ENCODE results near the gene PDS5A.
"Not testable (repeated sequence)": the region's sequence is repeated elsewhere in the genome, so short reads cannot be mapped to it uniquely, and the experiment has no call there.

The PDS5A gene

GRCh38 chr4:39792976-39793375, 184.7 kb downstream of the PDS5A start:
- H3K27me3 ChIP-seq (ENCODE audit: control insufficient read depth in 3 of 3, insufficient read depth in 3 of 3, low read depth in 1 of 3, low read length in 3 of 3); H3K9me3 ChIP-seq (replicated peaks in 1 of 2; ENCODE audit: control insufficient read depth in 2 of 2, insufficient read depth in 1 of 2, low read depth in 1 of 2, low read length in 2 of 2); H3K14ac ChIP-seq (ENCODE audit: low read length); H3K9ac ChIP-seq (ENCODE audit: low read depth, low read length, poor library complexity); H2AFZ ChIP-seq (ENCODE audit: low read length); H3K4me3 ChIP-seq (ENCODE audit: low read length in 2 of 2); H2BK5ac ChIP-seq (ENCODE audit: low read length); H2BK15ac ChIP-seq (ENCODE audit: low read length); H3K18ac ChIP-seq (ENCODE audit: low read length); H3K4ac ChIP-seq (ENCODE audit: low read length); H3K36me3 ChIP-seq (replicated peaks in 1 of 2; ENCODE audit: control insufficient read depth in 2 of 2, insufficient read depth in 2 of 2, low read length in 2 of 2); H3K4me2 ChIP-seq (ENCODE audit: insufficient read depth, low read length, poor library complexity, severe bottlenecking); H2AK5ac ChIP-seq (ENCODE audit: low read depth, low read length); H3K79me1 ChIP-seq (ENCODE audit: low read depth, low read length); H2BK12ac ChIP-seq (ENCODE audit: low read length); H4K8ac ChIP-seq (ENCODE audit: low read depth, low read length); H3K27ac ChIP-seq (replicated peaks; ENCODE audit: low read length); DNase-seq (ENCODE audit: low spot score); H3K4me1 ChIP-seq (ENCODE audit: control insufficient read depth in 2 of 2, insufficient read depth in 1 of 2, low read depth in 1 of 2, low read length in 2 of 2); H2BK120ac ChIP-seq (ENCODE audit: low read depth, low read length); H3K23ac ChIP-seq (ENCODE audit: low read depth, low read length, poor library complexity); H4K91ac ChIP-seq (ENCODE audit: low read depth, low read length, poor library complexity): not testable (repeated sequence)
- WGBS, 2 donors (ENCODE audit: extremely low coverage in 2 of 2, insufficient read length in 2 of 2, insufficient replicate concordance in 1 of 2): no CpG with 5 or more reads among the region's 13 CpGs

GRCh38 chr4:39792529-39792928, 185.2 kb downstream of the PDS5A start:
- Histone ChIP-seq H2BK120ac (ENCODE audit: low read depth, low read length) (no peak overlapping the region), H3K27ac (replicated peaks; ENCODE audit: low read length) (no peak overlapping the region), H3K4me2 (ENCODE audit: insufficient read depth, low read length, poor library complexity, severe bottlenecking) (no peak overlapping the region), H2AK5ac (ENCODE audit: low read depth, low read length) (no peak overlapping the region), H3K18ac (ENCODE audit: low read length) (no peak overlapping the region), H2BK15ac (ENCODE audit: low read length) (no peak overlapping the region), H3K36me3 (replicated peaks in 1 of 2; ENCODE audit: control insufficient read depth in 2 of 2, insufficient read depth in 2 of 2, low read length in 2 of 2) (no peaks in the 10 kb centered on the region), H3K79me1 (ENCODE audit: low read depth, low read length) (no peaks in the 10 kb centered on the region), H4K91ac (ENCODE audit: low read depth, low read length, poor library complexity) (no peak overlapping the region), H2AFZ (ENCODE audit: low read length) (no peak overlapping the region), H3K23ac (ENCODE audit: low read depth, low read length, poor library complexity) (no peak overlapping the region), H3K14ac (ENCODE audit: low read length) (no peak overlapping the region), H3K27me3 (ENCODE audit: control insufficient read depth in 3 of 3, insufficient read depth in 3 of 3, low read depth in 1 of 3, low read length in 3 of 3) (no peaks in the 10 kb centered on the region), H3K4ac (ENCODE audit: low read length) (no peak overlapping the region), H3K9ac (ENCODE audit: low read depth, low read length, poor library complexity) (no peak overlapping the region), H3K9me3 (replicated peaks in 1 of 2; ENCODE audit: control insufficient read depth in 2 of 2, insufficient read depth in 1 of 2, low read depth in 1 of 2, low read length in 2 of 2) (no peaks in the 10 kb centered on the region), H3K4me3 (ENCODE audit: low read length in 2 of 2) (no peak overlapping the region), H4K8ac (ENCODE audit: low read depth, low read length) (no peak overlapping the region), H2BK5ac (ENCODE audit: low read length) (no peak overlapping the region), H2BK12ac (ENCODE audit: low read length) (no peak overlapping the region), H3K4me1 (ENCODE audit: control insufficient read depth in 2 of 2, insufficient read depth in 1 of 2, low read depth in 1 of 2, low read length in 2 of 2) (no peaks in the 10 kb centered on the region)
- no CpG with 5 or more reads among the region's 3 CpGs for WGBS, 2 donors (ENCODE audit: extremely low coverage in 2 of 2, insufficient read length in 2 of 2, insufficient replicate concordance in 1 of 2)
- no peak for DNase-seq (ENCODE audit: low spot score)

GRCh38 chr4:39792128-39792527, 185.6 kb downstream of the PDS5A start:
- no peaks in the 10 kb centered on the region for H3K79me1 ChIP-seq (ENCODE audit: low read depth, low read length)
- H4K8ac ChIP-seq (ENCODE audit: low read depth, low read length): no peak overlapping the region
- no peak overlapping the region for H2AFZ ChIP-seq (ENCODE audit: low read length)
- H2BK15ac ChIP-seq (ENCODE audit: low read length): no peak overlapping the region
- H3K27ac ChIP-seq (replicated peaks; ENCODE audit: low read length): no peak overlapping the region
- H3K18ac ChIP-seq (ENCODE audit: low read length): no peak overlapping the region
- H3K23ac ChIP-seq (ENCODE audit: low read depth, low read length, poor library complexity): no peak overlapping the region
- H2BK12ac ChIP-seq (ENCODE audit: low read length): no peak overlapping the region
- H3K27me3 ChIP-seq (ENCODE audit: control insufficient read depth in 3 of 3, insufficient read depth in 3 of 3, low read depth in 1 of 3, low read length in 3 of 3): no peaks in the 10 kb centered on the region
- H3K4me1 ChIP-seq (ENCODE audit: control insufficient read depth in 2 of 2, insufficient read depth in 1 of 2, low read depth in 1 of 2, low read length in 2 of 2): no peaks in the 10 kb centered on the region
- no peak overlapping the region for H3K9ac ChIP-seq (ENCODE audit: low read depth, low read length, poor library complexity)
- H2BK5ac ChIP-seq (ENCODE audit: low read length): no peak overlapping the region
- no peak overlapping the region for H2AK5ac ChIP-seq (ENCODE audit: low read depth, low read length)
- no peak overlapping the region for H4K91ac ChIP-seq (ENCODE audit: low read depth, low read length, poor library complexity)
- H3K4me3 ChIP-seq (ENCODE audit: low read length in 2 of 2): no peak overlapping the region
- no peaks in the 10 kb centered on the region for H3K36me3 ChIP-seq (replicated peaks in 1 of 2; ENCODE audit: control insufficient read depth in 2 of 2, insufficient read depth in 2 of 2, low read length in 2 of 2)
- H2BK120ac ChIP-seq (ENCODE audit: low read depth, low read length): no peak overlapping the region
- no CpG with 5 or more reads among the region's 5 CpGs for WGBS, 2 donors (ENCODE audit: extremely low coverage in 2 of 2, insufficient read length in 2 of 2, insufficient replicate concordance in 1 of 2)
- H3K14ac ChIP-seq (ENCODE audit: low read length): no peak overlapping the region
- no peaks in the 10 kb centered on the region for H3K9me3 ChIP-seq (replicated peaks in 1 of 2; ENCODE audit: control insufficient read depth in 2 of 2, insufficient read depth in 1 of 2, low read depth in 1 of 2, low read length in 2 of 2)
- H3K4ac ChIP-seq (ENCODE audit: low read length): no peak overlapping the region
- H3K4me2 ChIP-seq (ENCODE audit: insufficient read depth, low read length, poor library complexity, severe bottlenecking): no peak overlapping the region
- no peak for DNase-seq (ENCODE audit: low spot score)

GRCh38 chr4:39786838-39787237, 190.9 kb downstream of the PDS5A start:
- Histone ChIP-seq H3K9ac (ENCODE audit: low read depth, low read length, poor library complexity) (no peak overlapping the region), H4K8ac (ENCODE audit: low read depth, low read length) (no peak overlapping the region), H3K4me3 (ENCODE audit: low read length in 2 of 2) (no peak overlapping the region), H3K4me2 (ENCODE audit: insufficient read depth, low read length, poor library complexity, severe bottlenecking) (no peak overlapping the region), H2AK5ac (ENCODE audit: low read depth, low read length) (no peak overlapping the region), H3K4ac (ENCODE audit: low read length) (no peak overlapping the region), H3K27ac (replicated peaks; ENCODE audit: low read length) (no peak overlapping the region), H3K79me1 (ENCODE audit: low read depth, low read length) (no peaks in the 10 kb centered on the region), H3K27me3 (ENCODE audit: control insufficient read depth in 3 of 3, insufficient read depth in 3 of 3, low read depth in 1 of 3, low read length in 3 of 3) (no peaks in the 10 kb centered on the region), H2BK15ac (ENCODE audit: low read length) (no peak overlapping the region), H3K18ac (ENCODE audit: low read length) (no peak overlapping the region), H4K91ac (ENCODE audit: low read depth, low read length, poor library complexity) (no peak overlapping the region), H2AFZ (ENCODE audit: low read length) (no peak overlapping the region), H2BK120ac (ENCODE audit: low read depth, low read length) (no peak overlapping the region), H3K36me3 (replicated peaks in 1 of 2; ENCODE audit: control insufficient read depth in 2 of 2, insufficient read depth in 2 of 2, low read length in 2 of 2) (peaks cover 0 to 2% of the 10 kb centered on the region in 2 donors), H3K9me3 (replicated peaks in 1 of 2; ENCODE audit: control insufficient read depth in 2 of 2, insufficient read depth in 1 of 2, low read depth in 1 of 2, low read length in 2 of 2) (no peaks in the 10 kb centered on the region), H3K14ac (ENCODE audit: low read length) (no peak overlapping the region), H2BK5ac (ENCODE audit: low read length) (no peak overlapping the region), H3K4me1 (ENCODE audit: control insufficient read depth in 2 of 2, insufficient read depth in 1 of 2, low read depth in 1 of 2, low read length in 2 of 2) (no peaks in the 10 kb centered on the region), H3K23ac (ENCODE audit: low read depth, low read length, poor library complexity) (no peak overlapping the region), H2BK12ac (ENCODE audit: low read length) (no peak overlapping the region)
- WGBS, 2 donors (ENCODE audit: extremely low coverage in 2 of 2, insufficient read length in 2 of 2, insufficient replicate concordance in 1 of 2): no CpG with 5 or more reads among the region's 4 CpGs
- DNase-seq (ENCODE audit: low spot score): no peak
